ENCODE data around the gene TBC1D22A.

TBC1D22A gene

GRCh38 chr22:47005506-47006408 is 243.3 kb downstream of the TBC1D22A start:
- no peak for DNase-seq (ENCODE audit: low read depth)

GRCh38 chr22:47006433-47006832 is 244.0 kb downstream of the TBC1D22A start:
- no peak for TF ChIP-seq CTCF (IDR thresholded peaks at IDR 0.05; ENCODE audit: control insufficient read depth, extremely low read depth, insufficient read depth)
- no peak overlapping the region for H3K4me3 ChIP-seq (ENCODE audit: low read depth, low read length)
- no peak for DNase-seq (ENCODE audit: low read depth)

More at GRCh38 chr22:47005506-47006408, 243.3 kb downstream of the TBC1D22A start:
- no peak for TF ChIP-seq CTCF (IDR thresholded peaks at IDR 0.05; ENCODE audit: control insufficient read depth, extremely low read depth, insufficient read depth)
- H3K4me3 ChIP-seq (ENCODE audit: low read depth, low read length), result no peak overlapping the region

- TF ChIP-seq CTCF (IDR thresholded peaks at IDR 0.05; ENCODE audit: control insufficient read depth, extremely low read depth, insufficient read depth), result no peak
- no peak for DNase-seq (ENCODE audit: low read depth)
- no peak overlapping the region for H3K4me3 ChIP-seq (ENCODE audit: low read depth, low read length)
Observed at GRCh38 chr22:47006869-47007268, 244.4 kb downstream of the TBC1D22A start.

GRCh38 chr22:47007496-47007895 is 245.0 kb downstream of the TBC1D22A start:
- DNase-seq (ENCODE audit: low read depth), result no peak
- H3K4me3 ChIP-seq (ENCODE audit: low read depth, low read length), result no peak overlapping the region
- TF ChIP-seq CTCF (IDR thresholded peaks at IDR 0.05; ENCODE audit: control insufficient read depth, extremely low read depth, insufficient read depth), result no peak

GRCh38 chr22:47008208-47008885 is 245.9 kb downstream of the TBC1D22A start:
- TF ChIP-seq CTCF (IDR thresholded peaks at IDR 0.05; ENCODE audit: control insufficient read depth, extremely low read depth, insufficient read depth), result no peak
- no peak for DNase-seq (ENCODE audit: low read depth)

GRCh38 chr22:47009304-47010101 is 247.1 kb downstream of the TBC1D22A start:
- no peak for DNase-seq (ENCODE audit: low read depth)
- no peak overlapping the region for H3K4me3 ChIP-seq (ENCODE audit: low read depth, low read length)
- TF ChIP-seq CTCF (IDR thresholded peaks at IDR 0.05; ENCODE audit: control insufficient read depth, extremely low read depth, insufficient read depth), result no peak

More at GRCh38 chr22:47008208-47008885, 245.9 kb downstream of the TBC1D22A start:
- H3K4me3 ChIP-seq (ENCODE audit: low read depth, low read length), result no peak overlapping the region
